GM12878 (cell line): ENCODE data around the gene IPO11. TPM values are rescaled to one million over a fixed set of nuclear protein-coding genes. Genes with fewer than 3 reads are reported as not detected.

ENCODE experiments used
- ATAC-seq: fragments of 200-7000 bp; cut with Tn5 transposase; 3 replicates; pipeline ENCODE4 v1.9.1; 2020; ENCODE audit warnings: mild to moderate bottlenecking, moderate library complexity
- BruUV-seq: library from RNA; stranded (reverse); fragments of 400-500 nt; replicated peaks from 2 replicates; lab custom pipeline; 2021; lab: Mats Ljungman, UMichigan
- CTCF ChIA-PET: fragments of 300-600 bp; sonication (Branson Sonifier 250); formaldehyde crosslinking; extraction: SDS; loops from one replicate; lab custom pipeline; 2021; ENCODE audit warnings: inconsistent platforms; lab: Yijun Ruan, JAX
- POLR2A ChIA-PET: fragments of 350-600 bp; formaldehyde crosslinking; extraction: SDS; loops from one replicate; lab custom pipeline; 2021; ENCODE audit warnings: inconsistent platforms; lab: Charles Lee
- RAD21 ChIA-PET: fragments of 300-600 bp; sonication (Branson Sonifier 250); formaldehyde crosslinking; loops from one replicate; lab custom pipeline; 2023; ENCODE audit warnings: antibody characterized with exemption; ENCODE audit not compliant: unreplicated experiment; lab: Charles Lee
- SMC1A ChIA-PET: fragments of 300-600 bp; sonication (Branson Sonifier 250); formaldehyde crosslinking; loops from one replicate; lab custom pipeline; 2023; ENCODE audit not compliant: unreplicated experiment, uncharacterized antibody; lab: Charles Lee
- DNase-seq: peaks from one replicate; pipeline ENCODE4 v3.0.0-alpha.2; 2011; ENCODE audit warnings: low read depth, low spot score
- FAIRE-seq: peaks from 3 replicates; lab custom pipeline; 2011; peaks lifted over from hg19 to GRCh38; lab: Jason Lieb, UNC
- H2AFZ ChIP-seq: 2 replicates; pipeline ENCODE4 v1.6.0; 2011; ENCODE audit warnings: low read depth, low read length, control low read depth; ENCODE audit not compliant: control insufficient read depth
- H3K27ac ChIP-seq: 2 replicates; pipeline ENCODE4 v1.5.1; 2011; ENCODE audit warnings: control low read depth; ENCODE audit not compliant: control insufficient read depth, insufficient read depth
- H3K27me3 ChIP-seq, 2 experiments: replicated peaks in 1 of 2; 2 replicates each; pipeline versions ENCODE4 v1.6.0 to v1.6.1; 2011; ENCODE audit warnings: low read length in 1 of 2; ENCODE audit not compliant: control insufficient read depth in 2 of 2, insufficient read depth in 2 of 2
- H3K36me3 ChIP-seq, 2 experiments: 2 replicates each; pipeline ENCODE4 v1.5.1; 2011; ENCODE audit warnings: low read length in 1 of 2; ENCODE audit not compliant: control insufficient read depth in 2 of 2, insufficient read depth in 2 of 2
- H3K4me1 ChIP-seq: 2 replicates; pipeline ENCODE4 v1.6.1; 2011; ENCODE audit warnings: mild to moderate bottlenecking, low read length, moderate library complexity, mixed read lengths; ENCODE audit not compliant: control insufficient read depth, insufficient read depth
- H3K4me2 ChIP-seq: 2 replicates; pipeline ENCODE4 v1.6.0; 2011; ENCODE audit warnings: control low read depth; ENCODE audit not compliant: control insufficient read depth, insufficient read depth
- H3K4me3 ChIP-seq: fragments of 200-600 bp; sonication (generic); 2 replicates; pipeline ENCODE4 v1.5.1; 2016
- H3K79me2 ChIP-seq: 2 replicates; pipeline ENCODE4 v1.6.0; 2011; ENCODE audit warnings: low read length; ENCODE audit not compliant: control insufficient read depth, insufficient read depth
- H3K9ac ChIP-seq: 2 replicates; pipeline ENCODE4 v1.8.0; 2011; ENCODE audit warnings: low read length, control low read depth, mixed read lengths; ENCODE audit not compliant: control insufficient read depth, insufficient read depth
- H3K9me3 ChIP-seq: replicated peaks from 3 replicates; pipeline ENCODE4 v1.5.1; 2011; ENCODE audit warnings: mild to moderate bottlenecking, low read length; ENCODE audit not compliant: control insufficient read depth, insufficient read depth
- H4K20me1 ChIP-seq: 2 replicates; pipeline ENCODE4 v1.6.0; 2011; ENCODE audit not compliant: control insufficient read depth, insufficient read depth
- BMI1 ChIP-seq: fragments of 450-650 bp; IDR thresholded peaks from 2 replicates; pipeline ENCODE4 v1.6.1; 2016; ENCODE audit warnings: mild to moderate bottlenecking, moderate library complexity, borderline replicate concordance
- CBFB ChIP-seq: IDR thresholded peaks from 2 replicates; pipeline ENCODE4 v1.6.1; 2016; ENCODE audit warnings: antibody characterized with exemption, low read depth
- E2F8 ChIP-seq: fragments of 450-650 bp; IDR thresholded peaks from 2 replicates; pipeline ENCODE4 v1.6.1; 2018; ENCODE audit warnings: mild to moderate bottlenecking, low read depth, moderate library complexity; ENCODE audit not compliant: partially characterized antibody
- E4F1 ChIP-seq: fragments of 450-650 bp; IDR thresholded peaks from 2 replicates; pipeline ENCODE4 v1.6.1; 2018; ENCODE audit warnings: borderline replicate concordance, mild to moderate bottlenecking; ENCODE audit not compliant: partially characterized antibody
- MEF2A ChIP-seq: IDR thresholded peaks from 2 replicates; pipeline ENCODE4 v1.6.1; 2011; ENCODE audit warnings: low read depth, mild to moderate bottlenecking, low read length, moderate library complexity; ENCODE audit not compliant: insufficient read depth
- POLR2A ChIP-seq: IDR thresholded peaks from 2 replicates; pipeline ENCODE4 v1.6.1; 2011; ENCODE audit warnings: low read depth, mild to moderate bottlenecking, low read length
- RELB ChIP-seq: fragments of 450-650 bp; IDR thresholded peaks from 2 replicates; pipeline ENCODE4 v1.6.1; 2017; ENCODE audit warnings: low read depth, mild to moderate bottlenecking, moderate library complexity
- REST ChIP-seq: IDR thresholded peaks from 2 replicates; pipeline ENCODE4 v1.6.1; 2012; ENCODE audit warnings: mild to moderate bottlenecking, low read depth, low read length
- SPI1 ChIP-seq: IDR thresholded peaks from 2 replicates; pipeline ENCODE4 v1.6.1; 2011; ENCODE audit warnings: low read depth, mild to moderate bottlenecking, low read length, moderate library complexity, borderline replicate concordance; ENCODE audit not compliant: insufficient read depth
- TAF1 ChIP-seq: IDR thresholded peaks from 2 replicates; pipeline ENCODE4 v1.6.1; 2011; ENCODE audit warnings: mild to moderate bottlenecking, low read depth, low read length, borderline replicate concordance
- USF2 ChIP-seq: IDR thresholded peaks from 2 replicates; pipeline ENCODE4 v1.6.1; 2011; ENCODE audit warnings: low read depth, low read length, improper control_type of control experiment, borderline replicate concordance
- WGBS: methylation state at CpG from one replicate; pipeline ENCODE4 v1.1.6; 2016; ENCODE audit warnings: low lambda C conversion rate; ENCODE audit not compliant: insufficient replicate concordance, insufficient coverage; ENCODE audit errors: missing lambda C conversion rate; 5-methylcytosine and 5-hydroxymethylcytosine counted together
- in situ Hi-C: fragments of 300-500 bp; cut with MboI; formaldehyde crosslinking; loops from 9 replicates; pipeline ENCODE4 v1.14.3; 2018; ENCODE audit warnings: mixed read lengths
- intact Hi-C: fragments of 100-400 bp; cut with micrococcal nuclease; formaldehyde crosslinking; loops from one replicate; pipeline ENCODE4 v1.14.2; 2022; ENCODE audit not compliant: unreplicated experiment
- polyA plus RNA-seq, 11 experiments: library from polyadenylated mRNA; depleted of rRNA in 4 of 11; unstranded in 6 of 11; stranded (reverse) in 5 of 11; fragments of >200 nt; fragmentation: Nextera tagmentation in 4 of 11; fragmentation: Illumina TruSeq in 1 of 11; extraction: Ambion mirVana in 4 of 11; extraction: Trizol in 1 of 11; gene quantifications; 1 replicate in 1 of 11; 2 replicates in 10 of 11; pipeline versions ENCODE4 v1.2.1 to v1.2.3, GENCODE V29; 2011 to 2016; ENCODE audit warnings: inconsistent platforms in 2 of 11, missing spikeins in 2 of 11, low read depth in 1 of 11
- total RNA-seq, 4 experiments: library from RNA; depleted of rRNA in 3 of 4; stranded (reverse); fragments of >200 nt in 3 of 4; fragmentation: Illumina TruSeq in 1 of 4; extraction: Trizol in 1 of 4; gene quantifications; 2 replicates each; pipeline versions ENCODE4 v1.2.1 to v1.2.3, GENCODE V29; 2013 to 2021

The IPO11 gene
- total and polyA plus RNA-seq, 10 of the 15 experiments (the other 5 are each of a cell fraction or from before 2014, with no cell fraction given): 14.1 to 49.3 (median 29.8) TPM

- in situ Hi-C loops: no loop called here
- H3K4me3 ChIP-seq: no peak overlapping the region
- H3K27me3 ChIP-seq: no peaks in the 10 kb centered on the region
- ChIA-PET SMC1A (no interaction called here), CTCF (no interaction called here), POLR2A (no interaction called here), RAD21 (no interaction called here)
- intact Hi-C loops: no loop called here
- peaks cover 0 to 4% of the 10 kb centered on the region in 2 experiments; a peak in 2 of 4 replicates for H3K36me3 ChIP-seq
- H4K20me1 ChIP-seq: no peaks in the 10 kb centered on the region
- no peaks in the 10 kb centered on the region for H3K9me3 ChIP-seq
- no peaks in the 10 kb centered on the region for H3K79me2 ChIP-seq
- no peak for FAIRE-seq
- TF ChIP-seq POLR2A (no peak), SPI1 (no peak), USF2 (no peak), MEF2A (no peak), TAF1 (no peak), RELB (no peak), CBFB (no peak), E4F1 (no peak), REST (no peak), BMI1 (no peak), E2F8 (no peak)
- no peak for DNase-seq
- no peak overlapping the region for H3K27ac ChIP-seq
- H3K4me2 ChIP-seq: no peak overlapping the region
- H3K4me1 ChIP-seq: no peaks in the 10 kb centered on the region
- no peak for ATAC-seq
- no TSS peak for BruUV-seq
- no peak overlapping the region for H3K9ac ChIP-seq
- 96% methylated on average over 5 of the region's 5 CpGs for WGBS
- no peak overlapping the region for H2AFZ ChIP-seq
These were observed 191.4 kb downstream of the IPO11 start for GRCh38 chr5:62603934-62604333.
